A549 treated with dexamethasone at 1 μM for 4 hours (cell line): ENCODE results near the gene RAB39B. TPM values are rescaled to one million over a fixed set of nuclear protein-coding genes. Genes with fewer than 3 reads are reported as not detected.

Experiments used
- total RNA-seq: library from RNA; stranded (reverse); fragments of 200-300 nt; extraction: Qiagen RNA extraction; gene quantifications from 5 replicates; pipeline ENCODE4 v1.2.3, GENCODE V29; 2022

RAB39B gene
- 0.71 to 1.0 TPM (median 0.80 TPM) in 5 replicates for total RNA-seq

GRCh38 chrX:155263854-155264628, at the start of gene RAB39B:
TSS of gene RAB39B (minus strand) at chrX:155264491. CDS start at chrX:155264288, 203 bp downstream.

GRCh38 chrX:155216179-155216939, 47.9 kb downstream of the RAB39B start, which contains the start of gene VBP1:
TSS of gene VBP1 (plus strand) at chrX:155216460. CDS start at chrX:155216483, 23 bp downstream.

Other genes starting within 250 kb of the RAB39B start
- gene F8, start 241.8 kb downstream of the RAB39B start, total RNA-seq: 3.9 to 4.6 TPM (median 4.5 TPM) in 5 replicates
- 94.2 to 128 TPM (median 114 TPM) in 5 replicates for gene FUNDC2, start 237.6 kb downstream of the RAB39B start, total RNA-seq
- gene CMC4, start 193.4 kb downstream of the RAB39B start, total RNA-seq: 16.4 to 18.8 TPM (median 17.6 TPM) in 5 replicates
- gene MTCP1, start 193.4 kb downstream of the RAB39B start, total RNA-seq: 13.4 to 17.6 TPM (median 16.3 TPM) in 5 replicates
- gene BRCC3, start 193.0 kb downstream of the RAB39B start, total RNA-seq: 25.8 to 31.4 TPM (median 28.6 TPM) in 5 replicates
- gene VBP1, start 48.0 kb downstream of the RAB39B start, total RNA-seq: 44.0 to 59.0 TPM (median 48.0 TPM) in 5 replicates
- 0.04 to 0.19 TPM (median 0.09 TPM) in 4 of 5 replicates, not detected in the other for gene CLIC2, start 70.1 kb upstream of the RAB39B start, total RNA-seq
- not detected in 5 replicates for gene F8A2, start 117.6 kb upstream of the RAB39B start, total RNA-seq
- 0.47 to 1.0 TPM (median 0.54 TPM) in 5 replicates for gene F8A3, start 194.1 kb upstream of the RAB39B start, total RNA-seq